A549 (cell line): Measurements from ENCODE around the gene KCNMA1. TPM values are rescaled to one million over a fixed set of nuclear protein-coding genes. Genes with fewer than 3 reads are reported as not detected.

Experiments
- ATAC-seq, 2 experiments: fragments of 200-7000 bp in 1 of 2; fragments of >200 bp in 1 of 2; cut with Nextera tagmentation in 1 of 2; cut with Tn5 transposase in 1 of 2; 3 replicates each; pipeline versions ENCODE4 v1.8.0 to v1.9.1; 2018 to 2020; ENCODE audit warnings: mild to moderate bottlenecking in 1 of 2, moderate library complexity in 1 of 2
- CTCF ChIA-PET: fragments of 300-600 bp; sonication (Branson Sonifier 250); formaldehyde crosslinking; extraction: SDS; loops from one replicate; lab custom pipeline; 2021; ENCODE audit warnings: antibody characterized with exemption, inconsistent platforms; lab: Yijun Ruan, JAX
- POLR2A ChIA-PET: fragments of 350-600 bp; formaldehyde crosslinking; extraction: SDS; loops from one replicate; lab custom pipeline; 2021; ENCODE audit warnings: antibody characterized with exemption, inconsistent platforms; lab: Yijun Ruan, JAX
- DNase-seq, 2 experiments: peaks; one replicate each; pipeline versions ENCODE4 v3.0.0 to v3.0.0-alpha.2; 2011 to 2016; ENCODE audit warnings: low read depth in 1 of 2, low spot score in 1 of 2
- FAIRE-seq: peaks from 2 replicates; lab custom pipeline; 2011; peaks lifted over from hg19 to GRCh38; lab: Jason Lieb, UNC
- H3K27ac ChIP-seq, 2 experiments: fragments of >200 bp; sonication (Bioruptor Twin); formaldehyde crosslinking; 3 replicates each; pipeline ENCODE4 v1.5.1; 2016 to 2017
- H3K4me1 ChIP-seq: fragments of >200 bp; sonication (Bioruptor Twin); formaldehyde crosslinking; 3 replicates; pipeline ENCODE4 v1.6.1; 2016
- H3K4me2 ChIP-seq: fragments of >200 bp; sonication (Bioruptor Twin); formaldehyde crosslinking; 3 replicates; pipeline ENCODE4 v1.6.1; 2016
- H3K4me3 ChIP-seq: fragments of >200 bp; sonication (Bioruptor Twin); formaldehyde crosslinking; 3 replicates; pipeline ENCODE4 v1.5.1; 2016
- H3K9me3 ChIP-seq: fragments of >200 bp; sonication (Bioruptor Twin); formaldehyde crosslinking; 3 replicates; pipeline ENCODE4 v1.6.1; 2016
- CTCF ChIP-seq: fragments of >200 bp; sonication (Bioruptor Twin); formaldehyde crosslinking; IDR thresholded peaks from 3 replicates; pipeline ENCODE4 v1.5.1; 2016
- ESRRA ChIP-seq: fragments of 150-350 bp; IDR thresholded peaks from 2 replicates; pipeline ENCODE4 v1.6.1; 2014; ENCODE audit warnings: mild to moderate bottlenecking, low read length, borderline replicate concordance
- FOXS1 ChIP-seq: fragments of 250-450 bp; sonication (Bioruptor Pico); IDR thresholded peaks from 2 replicates; pipeline ENCODE4 v1.5.0; 2020; ENCODE audit warnings: mild to moderate bottlenecking, moderate library complexity
- GATA3 ChIP-seq: IDR thresholded peaks from 2 replicates; pipeline ENCODE4 v1.6.1; 2012; ENCODE audit warnings: borderline replicate concordance
- HOXA7 ChIP-seq: fragments of 250-450 bp; sonication (Bioruptor Pico); IDR thresholded peaks from 2 replicates; pipeline ENCODE4 v1.5.0; 2020; ENCODE audit warnings: mild to moderate bottlenecking, moderate library complexity
- HOXB13 ChIP-seq: fragments of 250-450 bp; sonication (Bioruptor Pico); IDR thresholded peaks from 2 replicates; pipeline ENCODE4 v1.5.0; 2020; ENCODE audit warnings: low read depth, mild to moderate bottlenecking, moderate library complexity
- KDM5A ChIP-seq: fragments of 200-600 bp; sonication (generic); IDR thresholded peaks from 2 replicates; pipeline ENCODE4 v1.6.1; 2016; ENCODE audit warnings: antibody characterized with exemption, mild to moderate bottlenecking
- MAZ ChIP-seq: fragments of 150-350 bp; IDR thresholded peaks from 2 replicates; pipeline ENCODE4 v1.6.1; 2014; ENCODE audit warnings: antibody characterized with exemption, low read depth, low read length, borderline replicate concordance
- MYC ChIP-seq: IDR thresholded peaks from 2 replicates; pipeline ENCODE4 v1.6.1; 2012; ENCODE audit warnings: mild to moderate bottlenecking, inconsistent platforms, low read length, improper control_type of control experiment, borderline replicate concordance
- NR3C1 ChIP-seq: fragments of >200 bp; sonication (Bioruptor Twin); formaldehyde crosslinking; IDR thresholded peaks from 3 replicates; pipeline ENCODE4 v1.6.1; 2017
- PBX3 ChIP-seq: IDR thresholded peaks from 2 replicates; pipeline ENCODE4 v1.6.1; 2012
- POLR2A ChIP-seq: IDR thresholded peaks from 2 replicates; pipeline ENCODE4 v1.6.1; 2012; ENCODE audit warnings: mild to moderate bottlenecking, low read length
- RAD21 ChIP-seq, 2 experiments: fragments of >200 bp in 1 of 2; sonication (Bioruptor Twin) in 1 of 2; formaldehyde crosslinking in 1 of 2; IDR thresholded peaks in 1 of 2; conservative IDR thresholded peaks in 1 of 2; 2 replicates in 1 of 2; 3 replicates in 1 of 2; pipeline ENCODE4 v1.6.1; 2012 to 2018; ENCODE audit warnings: inconsistent platforms in 1 of 2
- RFX5 ChIP-seq: fragments of 450-650 bp; IDR thresholded peaks from 2 replicates; pipeline ENCODE4 v1.7.1; 2014; ENCODE audit warnings: antibody characterized with exemption, mild to moderate bottlenecking, moderate library complexity
- SMC3 ChIP-seq: fragments of >200 bp; sonication (Bioruptor Twin); formaldehyde crosslinking; IDR thresholded peaks from 3 replicates; pipeline ENCODE4 v1.6.1; 2018; ENCODE audit warnings: inconsistent platforms
- TFCP2L1 ChIP-seq: fragments of 250-450 bp; sonication (Bioruptor Pico); IDR thresholded peaks from 2 replicates; pipeline ENCODE4 v1.5.0; 2021; ENCODE audit warnings: mild to moderate bottlenecking
- ZFP36 ChIP-seq: fragments of 450-650 bp; IDR thresholded peaks from 2 replicates; pipeline ENCODE4 v1.6.1; 2014; ENCODE audit warnings: borderline replicate concordance; ENCODE audit not compliant: partially characterized antibody
- ZNF302 ChIP-seq: fragments of 250-450 bp; sonication (Bioruptor Pico); IDR thresholded peaks from 2 replicates; pipeline ENCODE4 v1.9.0; 2021; ENCODE audit warnings: inconsistent platforms, mild to moderate bottlenecking, moderate library complexity
- WGBS: methylation state at CpG from one replicate; pipeline ENCODE4 v1.1.6; 2017; ENCODE audit errors: missing lambda C conversion rate; 5-methylcytosine and 5-hydroxymethylcytosine counted together
- polyA plus RNA-seq, 4 experiments: library from polyadenylated mRNA; depleted of rRNA in 3 of 4; stranded (reverse); fragments of >200 nt; fragmentation: RNase III in 1 of 4; extraction: RNeasy Plus Mini Kit Qiagen cat#74134 plus additional on column Dnase treatment in 1 of 4; gene quantifications; 2 replicates in 3 of 4; 3 replicates in 1 of 4; pipeline ENCODE4 v1.2.3, GENCODE V29; 2011 to 2017
- TF ChIP-seq, protein P1 (sequence below): fragments of 250-450 bp; sonication (Bioruptor Pico); IDR thresholded peaks from 2 replicates; pipeline ENCODE4 v1.5.0; 2020; ENCODE audit warnings: low read depth, mild to moderate bottlenecking, moderate library complexity
- TF ChIP-seq, protein P2 (sequence below): IDR thresholded peaks from 2 replicates; pipeline ENCODE4 v1.6.1; 2012; ENCODE audit warnings: low read depth, borderline replicate concordance

The KCNMA1 gene
- polyA plus RNA-seq, 2 of the 4 experiments (the other 2 are of a cell fraction), result 14.9 to 30.6 TPM

DNA sequence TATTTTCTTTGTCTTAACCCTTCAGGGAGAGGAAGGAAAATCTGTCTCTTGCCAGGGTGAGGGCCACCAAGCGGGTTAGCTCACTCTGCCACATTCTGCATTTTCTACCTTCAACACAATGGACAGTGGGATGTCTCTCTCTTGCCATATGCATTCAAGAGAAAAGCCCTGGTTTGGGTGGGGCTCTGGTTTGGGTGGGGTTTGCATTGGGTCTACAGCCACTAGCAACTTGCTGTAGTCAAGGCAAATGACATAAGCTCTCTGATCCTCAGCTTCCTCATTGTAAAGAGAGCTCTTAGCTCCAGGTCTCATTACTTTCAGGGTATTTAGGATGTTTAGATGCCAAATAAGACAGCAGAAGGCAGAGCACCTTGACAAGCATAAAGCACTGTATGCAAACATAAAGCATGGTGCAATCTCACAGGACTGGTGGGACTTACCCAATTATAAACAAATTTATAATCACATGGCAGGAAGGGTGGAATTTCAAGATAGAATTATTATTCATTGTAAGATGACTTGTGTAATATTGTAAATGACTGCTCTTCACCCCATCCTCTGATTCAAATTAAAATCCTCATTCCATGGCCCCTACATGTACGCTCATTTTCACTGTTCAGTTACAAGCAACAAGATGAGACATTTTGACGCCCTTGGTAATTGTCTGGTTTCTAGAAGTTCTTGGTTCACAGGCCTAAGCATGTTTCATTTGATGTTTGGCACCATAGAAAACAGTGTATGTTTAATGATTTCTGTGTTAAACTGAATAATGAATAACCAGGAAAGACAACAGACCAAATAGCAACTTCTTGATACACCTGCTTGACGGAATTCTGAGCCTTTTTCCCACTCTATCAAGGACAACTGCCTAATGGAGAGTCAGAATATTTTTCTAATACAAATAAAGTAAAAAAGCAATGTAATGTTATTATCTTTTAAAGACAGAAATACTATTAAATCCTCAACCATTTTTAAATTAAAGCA is 258.9 kb downstream of the KCNMA1 start:
- H3K4me3 ChIP-seq, result no peak overlapping the region
- ATAC-seq, result no peak
- peak overlapping the region in 1 of 2 experiments; percentile 8; a peak in 1 of 6 replicates for H3K27ac ChIP-seq
- POLR2A ChIA-PET, result no interaction called here
- TF ChIP-seq CTCF, result no peak
- no peak for TF ChIP-seq MYC
- TF ChIP-seq TFCP2L1, result no peak
- TF ChIP-seq, protein P1, sequence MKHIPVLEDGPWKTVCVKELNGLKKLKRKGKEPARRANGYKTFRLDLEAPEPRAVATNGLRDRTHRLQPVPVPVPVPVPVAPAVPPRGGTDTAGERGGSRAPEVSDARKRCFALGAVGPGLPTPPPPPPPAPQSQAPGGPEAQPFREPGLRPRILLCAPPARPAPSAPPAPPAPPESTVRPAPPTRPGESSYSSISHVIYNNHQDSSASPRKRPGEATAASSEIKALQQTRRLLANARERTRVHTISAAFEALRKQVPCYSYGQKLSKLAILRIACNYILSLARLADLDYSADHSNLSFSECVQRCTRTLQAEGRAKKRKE (CRISPR knock-in tag), result no peak
- no peak for TF ChIP-seq POLR2A
- TF ChIP-seq HOXA7, result no peak
- TF ChIP-seq PBX3, result no peak
- TF ChIP-seq, all 56 proteins: peak for 0
- WGBS, result 89% methylated on average over 4 of the region's 4 CpGs
- CTCF ChIA-PET, result interaction anchor here (0.5 to 2.8 kb wide), 8 partner anchors 13 to 333 kb away, joined by 3 to 13 read pairs (median 5); no protein-coding TSS in a partner anchor
- no peaks in the 10 kb centered on the region for H3K9me3 ChIP-seq
- no peak overlapping the region for H3K4me2 ChIP-seq
- DNase-seq (no peak), FAIRE-seq (no peak)
- peaks cover 9% of the 10 kb centered on the region; the same call in 1 of the 3 replicates for H3K4me1 ChIP-seq

- DNase-seq (no peak), FAIRE-seq (no peak), ATAC-seq (peak in 1 of 2 experiments; percentile 30; a peak in 2 of 6 replicates)
- peak in 1 of 2 experiments; percentile 22; a peak in 1 of 5 replicates for TF ChIP-seq RAD21 (conservative IDR thresholded peaks at IDR 0.05 in 1 of 2, IDR thresholded peaks at IDR 0.05 in 1 of 2)
- TF ChIP-seq, protein P1 (CRISPR knock-in tag), result no peak
- TF ChIP-seq, protein P2, sequence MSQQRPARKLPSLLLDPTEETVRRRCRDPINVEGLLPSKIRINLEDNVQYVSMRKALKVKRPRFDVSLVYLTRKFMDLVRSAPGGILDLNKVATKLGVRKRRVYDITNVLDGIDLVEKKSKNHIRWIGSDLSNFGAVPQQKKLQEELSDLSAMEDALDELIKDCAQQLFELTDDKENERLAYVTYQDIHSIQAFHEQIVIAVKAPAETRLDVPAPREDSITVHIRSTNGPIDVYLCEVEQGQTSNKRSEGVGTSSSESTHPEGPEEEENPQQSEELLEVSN, result no peak
- TF ChIP-seq ZNF302 (CRISPR knock-in tag), result no peak
- WGBS, result 79% methylated on average over 6 of the region's 6 CpGs
- no peak overlapping the region for H3K4me3 ChIP-seq
- CTCF ChIA-PET, result interaction anchor here (0.5 to 2.8 kb wide), 11 partner anchors 9 to 334 kb away, joined by 3 to 13 read pairs (median 4); no protein-coding TSS in a partner anchor
- peaks cover 10% of the 10 kb centered on the region; the same call in 1 of the 3 replicates for H3K4me1 ChIP-seq
- POLR2A ChIA-PET, result no interaction called here
- H3K9me3 ChIP-seq, result no peaks in the 10 kb centered on the region
- peak overlapping the region in 1 of 2 experiments; percentile 31; a peak in 1 of 6 replicates for H3K27ac ChIP-seq
- no peak overlapping the region for H3K4me2 ChIP-seq
Observed at GRCh38 chr10:77377678-77378352, 259.8 kb downstream of the KCNMA1 start.

DNA sequence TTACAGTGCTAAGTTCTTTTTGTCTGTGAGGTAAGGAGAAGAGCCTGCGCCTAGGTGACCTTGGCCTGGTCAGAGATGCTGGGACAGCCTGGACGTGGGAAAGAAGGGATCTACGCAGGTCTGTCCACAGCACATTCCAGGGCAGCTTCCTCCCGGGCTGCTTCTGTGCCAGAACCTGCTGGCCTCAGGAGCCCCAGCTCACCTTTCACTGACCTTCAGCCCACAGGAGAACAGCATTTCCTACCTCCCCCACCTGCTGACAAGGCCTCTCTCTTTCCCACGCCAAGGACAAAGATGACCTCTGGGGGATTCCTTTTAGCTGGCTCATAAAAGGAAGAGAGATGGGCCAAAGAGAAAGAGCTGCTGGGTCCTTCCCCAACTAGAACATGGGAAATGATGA is 260.6 kb downstream of the KCNMA1 start:
- peak in 1 of 2 experiments; percentile 28; a peak in 1 of 6 replicates for ATAC-seq
- no peak for FAIRE-seq
- 82% methylated on average over 5 of the region's 5 CpGs for WGBS
- ChIA-PET POLR2A (no interaction called here), CTCF (interaction anchor here (1.0 to 2.8 kb wide), 7 partner anchors 8 to 334 kb away, joined by 3 to 13 read pairs (median 4); no protein-coding TSS in a partner anchor)
- Histone ChIP-seq H3K27ac (peak overlapping the region in 1 of 2 experiments; percentile 31; a peak in 1 of 6 replicates), H3K4me1 (peaks cover 17% of the 10 kb centered on the region; the same call in 2 of the 3 replicates), H3K4me2 (no peak overlapping the region), H3K9me3 (no peaks in the 10 kb centered on the region), H3K4me3 (no peak overlapping the region)
- peak in 1 of 2 experiments; percentile 13 for DNase-seq
- no peak for TF ChIP-seq MAZ
- TF ChIP-seq, protein P2, result no peak
- TF ChIP-seq HOXB13, result no peak
- no peak for TF ChIP-seq ZFP36
- no peak for TF ChIP-seq GATA3
- no peak for TF ChIP-seq NR3C1
- TF ChIP-seq SMC3, result no peak
- TF ChIP-seq KDM5A, result no peak
- no peak for TF ChIP-seq ESRRA
- no peak for TF ChIP-seq RFX5
- TF ChIP-seq FOXS1 (CRISPR knock-in tag), result no peak
- no peak for TF ChIP-seq CTCF
